ENCODE measurements around the gene APOL2. TPM values are rescaled to one million over a fixed set of nuclear protein-coding genes. Genes with fewer than 3 reads are reported as not detected.

Gene APOL2
- total RNA-seq, 1 experiment from 2014 or later: 9.9 TPM

GRCh38 chr22:36182857-36183256 lies 56.5 kb downstream of the APOL2 start:
- no peaks in the 10 kb centered on the region for H4K20me1 ChIP-seq (ENCODE audit: insufficient read depth)
- ChIA-PET CTCF (interaction anchor here (1.4 kb wide), 1 partner anchor 13 kb away, joined by 3 read pairs; no protein-coding TSS in a partner anchor), RAD21 (ENCODE audit: low non-redundant PET in 1 of 2, low total read pairs in 2 of 2, uncharacterized antibody in 2 of 2, unreplicated experiment in 2 of 2) (no interaction called here), POLR2A (no interaction called here)
- H3K4me1 ChIP-seq (ENCODE audit: control insufficient read depth in 1 of 2, insufficient read depth in 2 of 2, low read length in 2 of 2): no peaks in the 10 kb centered on the region
- no peak overlapping the region for H3K27ac ChIP-seq (ENCODE audit: low read depth, low read length)
- ATAC-seq: no peak
- no peaks in the 10 kb centered on the region for H3K9me2 ChIP-seq (ENCODE audit: insufficient read depth)
- no peaks in the 10 kb centered on the region for H3K36me3 ChIP-seq (ENCODE audit: control insufficient read depth in 1 of 2, insufficient read depth in 2 of 2, low read length in 2 of 2)
- TF ChIP-seq YY1 (IDR thresholded peaks at IDR 0.05; ENCODE audit: extremely low read depth, insufficient replicate concordance, low read depth, low read length) (no peak), SRF (IDR thresholded peaks at IDR 0.05; ENCODE audit: low read depth) (no peak), MAX (IDR thresholded peaks at IDR 0.05) (no peak), EGR1 (IDR thresholded peaks at IDR 0.05; ENCODE audit: low read depth) (no peak), FOSL1 (IDR thresholded peaks at IDR 0.05; ENCODE audit: low read depth) (no peak), JUND (IDR thresholded peaks at IDR 0.05) (no peak), SIN3A (IDR thresholded peaks at IDR 0.05; ENCODE audit: low read depth) (no peak), ZNF274 (IDR thresholded peaks at IDR 0.05; ENCODE audit: low read depth, low read length) (no peak), POLR2A (IDR thresholded peaks at IDR 0.05; ENCODE audit: borderline replicate concordance, extremely low read depth, insufficient read depth, insufficient read length) (no peak), ZFX (IDR thresholded peaks at IDR 0.05) (no peak), SP1 (IDR thresholded peaks at IDR 0.05; ENCODE audit: low read depth) (no peak), ZBTB33 (IDR thresholded peaks at IDR 0.05; ENCODE audit: extremely low read depth, insufficient replicate concordance, low read length) (no peak), CEBPB (IDR thresholded peaks at IDR 0.05; ENCODE audit: low read depth) (no peak), REST (IDR thresholded peaks at IDR 0.05; ENCODE audit: low read depth) (no peak), CBX3 (IDR thresholded peaks at IDR 0.05; ENCODE audit: low read depth) (no peak), EZH2 (IDR thresholded peaks at IDR 0.05) (no peak), ATF3 (IDR thresholded peaks at IDR 0.05) (no peak), POLR2AphosphoS5 (IDR thresholded peaks at IDR 0.05; ENCODE audit: low read depth, low read length) (no peak)
- no peak overlapping the region for H3K9ac ChIP-seq (ENCODE audit: low read length)
- H2AFZ ChIP-seq (ENCODE audit: low read depth, low read length, poor library complexity, severe bottlenecking): no peak overlapping the region
- no TSS peak for BruUV-seq (replicated peaks)
- no peaks in the 10 kb centered on the region for H3K9me3 ChIP-seq (ENCODE audit: control insufficient read depth in 1 of 2, insufficient read depth in 1 of 2, low read depth in 1 of 2, low read length in 2 of 2)
- H3K27me3 ChIP-seq (ENCODE audit: insufficient read depth, low read length): peaks cover 3% of the 10 kb centered on the region; the same call in 1 of the 2 replicates
- intact Hi-C loops (cut with micrococcal nuclease): no loop called here
- H3K79me2 ChIP-seq (ENCODE audit: insufficient read depth, low read length): no peaks in the 10 kb centered on the region
- H3K4me2 ChIP-seq (ENCODE audit: low read length): no peak overlapping the region
- H3K4me3 ChIP-seq (replicated peaks in 1 of 2; ENCODE audit: low read depth in 1 of 2, low read length in 2 of 2): no peak overlapping the region
- DNase-seq (ENCODE audit: low read depth, low spot score): no peak

Measured in HCT116 (cell line).